ENCODE results near the gene APBB1IP.
"Not testable (repeated sequence)": the region's sequence is repeated elsewhere in the genome, so short reads cannot be mapped to it uniquely, and the experiment has no call there.

The APBB1IP gene

GRCh38 chr10:26503911-26504310 lies 65.8 kb downstream of the APBB1IP start:
- no peak for DNase-seq (ENCODE audit: low read depth)

GRCh38 chr10:26504429-26504828 lies 66.3 kb downstream of the APBB1IP start:
- not testable (repeated sequence) for H3K4me3 ChIP-seq (ENCODE audit: control insufficient read depth, low read depth, low read length); DNase-seq (ENCODE audit: low read depth)

More at GRCh38 chr10:26503911-26504310, 65.8 kb downstream of the APBB1IP start:
- TF ChIP-seq, protein P1, sequence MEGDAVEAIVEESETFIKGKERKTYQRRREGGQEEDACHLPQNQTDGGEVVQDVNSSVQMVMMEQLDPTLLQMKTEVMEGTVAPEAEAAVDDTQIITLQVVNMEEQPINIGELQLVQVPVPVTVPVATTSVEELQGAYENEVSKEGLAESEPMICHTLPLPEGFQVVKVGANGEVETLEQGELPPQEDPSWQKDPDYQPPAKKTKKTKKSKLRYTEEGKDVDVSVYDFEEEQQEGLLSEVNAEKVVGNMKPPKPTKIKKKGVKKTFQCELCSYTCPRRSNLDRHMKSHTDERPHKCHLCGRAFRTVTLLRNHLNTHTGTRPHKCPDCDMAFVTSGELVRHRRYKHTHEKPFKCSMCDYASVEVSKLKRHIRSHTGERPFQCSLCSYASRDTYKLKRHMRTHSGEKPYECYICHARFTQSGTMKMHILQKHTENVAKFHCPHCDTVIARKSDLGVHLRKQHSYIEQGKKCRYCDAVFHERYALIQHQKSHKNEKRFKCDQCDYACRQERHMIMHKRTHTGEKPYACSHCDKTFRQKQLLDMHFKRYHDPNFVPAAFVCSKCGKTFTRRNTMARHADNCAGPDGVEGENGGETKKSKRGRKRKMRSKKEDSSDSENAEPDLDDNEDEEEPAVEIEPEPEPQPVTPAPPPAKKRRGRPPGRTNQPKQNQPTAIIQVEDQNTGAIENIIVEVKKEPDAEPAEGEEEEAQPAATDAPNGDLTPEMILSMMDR (conservative IDR thresholded peaks at IDR 0.05; ENCODE audit: control insufficient read depth, insufficient read depth, low read depth, low read length) = peak; percentile 13
- H3K4me3 ChIP-seq (ENCODE audit: control insufficient read depth, low read depth, low read length) = no peak overlapping the region

- DNase-seq (ENCODE audit: low read depth) = no peak
- H3K4me3 ChIP-seq (ENCODE audit: control insufficient read depth, low read depth, low read length) = no peak overlapping the region
- TF ChIP-seq, protein P1 (conservative IDR thresholded peaks at IDR 0.05; ENCODE audit: control insufficient read depth, insufficient read depth, low read depth, low read length) = no peak
Measured at GRCh38 chr10:26505491-26505890, 67.3 kb downstream of the APBB1IP start.

DNA sequence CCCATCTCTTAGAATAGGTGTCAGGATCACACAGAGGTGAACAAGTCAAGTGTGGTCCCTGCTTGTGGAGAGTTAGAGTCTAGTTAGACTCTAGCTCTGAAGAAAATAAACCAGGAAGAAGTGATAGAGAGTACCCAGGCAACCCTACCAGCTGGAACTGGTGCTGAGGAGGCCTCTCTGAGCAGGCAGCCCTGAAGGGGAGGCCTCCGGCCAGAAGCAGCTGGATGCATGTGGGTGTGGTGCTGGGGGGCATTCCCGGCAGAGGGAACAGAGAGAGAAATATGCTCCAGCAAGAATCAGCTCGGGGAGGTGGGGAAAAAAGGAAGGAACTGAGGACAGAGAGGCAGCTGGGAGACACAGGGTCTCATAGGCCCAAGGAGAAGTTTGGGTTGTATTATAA lies 68.6 kb downstream of the APBB1IP start:
- no peak for DNase-seq (ENCODE audit: low read depth)
- H3K4me3 ChIP-seq (ENCODE audit: control insufficient read depth, low read depth, low read length) = no peak overlapping the region
- TF ChIP-seq, protein P1 (conservative IDR thresholded peaks at IDR 0.05; ENCODE audit: control insufficient read depth, insufficient read depth, low read depth, low read length) = no peak

- H3K4me3 ChIP-seq (ENCODE audit: control insufficient read depth, low read depth, low read length) = no peak overlapping the region
- TF ChIP-seq, protein P1 (conservative IDR thresholded peaks at IDR 0.05; ENCODE audit: control insufficient read depth, insufficient read depth, low read depth, low read length) = no peak
- peak; percentile 59 for DNase-seq (ENCODE audit: low read depth)
Measured at GRCh38 chr10:26507441-26507840, 69.3 kb downstream of the APBB1IP start.

DNA sequence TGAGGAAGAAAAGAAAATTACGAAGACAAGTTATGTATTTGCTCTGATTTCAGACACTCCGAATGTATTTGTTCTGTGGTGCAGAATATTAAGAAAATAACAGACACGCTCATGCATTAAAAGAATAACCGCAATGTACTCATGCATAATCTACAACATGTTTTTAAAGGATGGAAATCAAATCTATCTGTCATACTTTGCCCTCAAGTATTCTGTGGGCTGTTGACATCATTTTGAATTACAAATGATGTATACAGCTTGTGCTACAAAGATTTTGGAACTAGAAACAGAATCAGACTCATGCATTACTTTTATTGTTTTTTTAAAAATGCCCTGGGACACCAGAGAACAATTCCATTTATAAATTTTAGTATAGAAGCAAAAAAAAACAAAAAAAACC lies 69.9 kb downstream of the APBB1IP start:
- TF ChIP-seq, protein P1 (conservative IDR thresholded peaks at IDR 0.05; ENCODE audit: control insufficient read depth, insufficient read depth, low read depth, low read length) = no peak
- peak; percentile 71 for DNase-seq (ENCODE audit: low read depth)
- H3K4me3 ChIP-seq (ENCODE audit: control insufficient read depth, low read depth, low read length) = no peak overlapping the region

- TF ChIP-seq, protein P1 (conservative IDR thresholded peaks at IDR 0.05; ENCODE audit: control insufficient read depth, insufficient read depth, low read depth, low read length) = no peak
- H3K4me3 ChIP-seq (ENCODE audit: control insufficient read depth, low read depth, low read length) = no peak overlapping the region
- DNase-seq (ENCODE audit: low read depth) = no peak
Measured at GRCh38 chr10:26509307-26509706, 71.2 kb downstream of the APBB1IP start.

Measured in fibroblast of mammary gland (primary cell).